Astrocyte (in vitro differentiated cells and primary cell): ENCODE measurements around the gene MTARC1. TPM values are rescaled to one million over a fixed set of nuclear protein-coding genes. Genes with fewer than 3 reads are reported as not detected.

Experiments used
- DNase-seq: peaks from one replicate; pipeline ENCODE4 v3.0.0-alpha.2; 2010; ENCODE audit warnings: low read depth
- FAIRE-seq: peaks from 2 replicates; lab custom pipeline; 2011; peaks lifted over from hg19 to GRCh38; lab: Jason Lieb, UNC
- H2AFZ ChIP-seq: 2 replicates; pipeline ENCODE4 v1.6.0; 2012; ENCODE audit warnings: low read depth, low read length, inconsistent platforms
- H3K27ac ChIP-seq: 2 replicates; pipeline ENCODE4 v1.5.1; 2011; ENCODE audit warnings: low read depth, low read length, inconsistent platforms
- H3K27me3 ChIP-seq: 2 replicates; pipeline ENCODE4 v1.6.0; 2011; ENCODE audit warnings: low read length, inconsistent platforms; ENCODE audit not compliant: insufficient read depth
- H3K36me3 ChIP-seq: 2 replicates; pipeline ENCODE4 v1.5.1; 2011; ENCODE audit warnings: low read length, inconsistent platforms; ENCODE audit not compliant: insufficient read depth
- H3K4me1 ChIP-seq: 2 replicates; pipeline ENCODE4 v1.5.1; 2011; ENCODE audit warnings: low read length, inconsistent platforms; ENCODE audit not compliant: insufficient read depth
- H3K4me2 ChIP-seq: 2 replicates; pipeline ENCODE4 v1.6.0; 2012; ENCODE audit warnings: low read length, inconsistent platforms
- H3K4me3 ChIP-seq: 2 replicates; pipeline ENCODE4 v1.5.1; 2011; ENCODE audit warnings: low read depth, mild to moderate bottlenecking, low read length, inconsistent platforms; ENCODE audit not compliant: insufficient read depth
- H3K79me2 ChIP-seq: 2 replicates; pipeline ENCODE4 v1.6.0; 2012; ENCODE audit warnings: mild to moderate bottlenecking, low read length, inconsistent platforms; ENCODE audit not compliant: insufficient read depth
- H3K9ac ChIP-seq: 2 replicates; pipeline ENCODE4 v1.6.0; 2012; ENCODE audit warnings: mild to moderate bottlenecking, low read length, inconsistent platforms
- H3K9me3 ChIP-seq: 2 replicates; pipeline ENCODE4 v1.5.1; 2012; ENCODE audit warnings: low read depth, mild to moderate bottlenecking, low read length, inconsistent platforms; ENCODE audit not compliant: insufficient read depth
- H4K20me1 ChIP-seq: 2 replicates; pipeline ENCODE4 v1.6.0; 2012; ENCODE audit warnings: low read length, inconsistent platforms; ENCODE audit not compliant: insufficient read depth
- H3K27ac Mint-ChIP-seq: one replicate; pipeline ENCODE4 v1.8.0; 2021; ENCODE audit warnings: mild to moderate bottlenecking, mixed read lengths; ENCODE audit not compliant: unreplicated experiment
- H3K27me3 Mint-ChIP-seq: one replicate; pipeline ENCODE4 v1.8.0; 2021; ENCODE audit warnings: low read depth, mixed read lengths; ENCODE audit not compliant: unreplicated experiment
- H3K36me3 Mint-ChIP-seq: one replicate; pipeline ENCODE4 v1.8.0; 2021; ENCODE audit warnings: low read depth, mixed read lengths; ENCODE audit not compliant: unreplicated experiment
- H3K4me1 Mint-ChIP-seq: one replicate; pipeline ENCODE4 v1.8.0; 2021; ENCODE audit warnings: low read depth, mixed read lengths; ENCODE audit not compliant: unreplicated experiment
- H3K4me3 Mint-ChIP-seq: one replicate; pipeline ENCODE4 v1.8.0; 2021; ENCODE audit warnings: mild to moderate bottlenecking, moderate library complexity, mixed read lengths; ENCODE audit not compliant: unreplicated experiment
- H3K9me3 Mint-ChIP-seq: one replicate; pipeline ENCODE4 v1.8.0; 2021; ENCODE audit warnings: mild to moderate bottlenecking, mixed read lengths; ENCODE audit not compliant: unreplicated experiment
- CTCF ChIP-seq: IDR thresholded peaks from 2 replicates; pipeline ENCODE4 v1.5.1; 2011; ENCODE audit warnings: low read depth, mild to moderate bottlenecking, inconsistent platforms, low read length, moderate library complexity; ENCODE audit not compliant: insufficient read depth
- EZH2 ChIP-seq: IDR thresholded peaks from 2 replicates; pipeline ENCODE4 v1.6.1; 2012; ENCODE audit warnings: mild to moderate bottlenecking, low read length, inconsistent platforms; ENCODE audit not compliant: insufficient read depth
- total RNA-seq: library from RNA; stranded (reverse); gene quantifications from 2 replicates; pipeline ENCODE4 v1.2.1, GENCODE V29; 2021

MTARC1 gene
- total RNA-seq, 1 donor from 2014 or later, result 8.5 TPM

GRCh38 chr1:220812308-220812707 is 25.6 kb downstream of the MTARC1 start:
- no peaks in the 10 kb centered on the region for H3K36me3 ChIP-seq
- Mint-ChIP-seq H3K27ac (no peak overlapping the region), H3K9me3 (peaks cover 6% of the 10 kb centered on the region), H3K27me3 (no peaks in the 10 kb centered on the region), H3K4me1 (no peaks in the 10 kb centered on the region), H3K36me3 (no peaks in the 10 kb centered on the region), H3K4me3 (no peak overlapping the region)
- no peaks in the 10 kb centered on the region for H4K20me1 ChIP-seq
- H2AFZ ChIP-seq, result no peak overlapping the region
- no peaks in the 10 kb centered on the region for H3K79me2 ChIP-seq
- H3K4me1 ChIP-seq, result peaks cover 2% of the 10 kb centered on the region
- FAIRE-seq (no peak), DNase-seq (no peak)
- H3K27ac ChIP-seq, result no peak overlapping the region
- no peaks in the 10 kb centered on the region for H3K27me3 ChIP-seq
- H3K4me2 ChIP-seq, result no peak overlapping the region
- no peaks in the 10 kb centered on the region for H3K9me3 ChIP-seq
- H3K9ac ChIP-seq, result no peak overlapping the region
- H3K4me3 ChIP-seq, result no peak overlapping the region
- no peak for TF ChIP-seq EZH2
- no peak for TF ChIP-seq CTCF

- DNase-seq (no peak), FAIRE-seq (no peak)
- Mint-ChIP-seq H3K27me3 (no peaks in the 10 kb centered on the region), H3K9me3 (peaks cover 6% of the 10 kb centered on the region), H3K27ac (no peak overlapping the region), H3K4me3 (no peak overlapping the region), H3K36me3 (no peaks in the 10 kb centered on the region), H3K4me1 (no peaks in the 10 kb centered on the region)
- Histone ChIP-seq H4K20me1 (no peaks in the 10 kb centered on the region), H3K4me1 (peaks cover 2% of the 10 kb centered on the region), H3K79me2 (no peaks in the 10 kb centered on the region), H3K27me3 (no peaks in the 10 kb centered on the region), H3K9me3 (no peaks in the 10 kb centered on the region), H3K4me3 (no peak overlapping the region), H2AFZ (no peak overlapping the region), H3K27ac (no peak overlapping the region), H3K4me2 (no peak overlapping the region), H3K36me3 (no peaks in the 10 kb centered on the region), H3K9ac (no peak overlapping the region)
- TF ChIP-seq CTCF, result no peak
- TF ChIP-seq EZH2, result no peak
These were observed 26.3 kb downstream of the MTARC1 start for GRCh38 chr1:220813013-220813412.

GRCh38 chr1:220815409-220815808 is 28.7 kb downstream of the MTARC1 start:
- TF ChIP-seq EZH2 (no peak), CTCF (no peak)
- DNase-seq (no peak), FAIRE-seq (no peak)
- H3K36me3 ChIP-seq, result no peaks in the 10 kb centered on the region
- H3K4me1 Mint-ChIP-seq, result peaks cover 8% of the 10 kb centered on the region
- no peak overlapping the region for H3K9ac ChIP-seq
- no peaks in the 10 kb centered on the region for H3K27me3 Mint-ChIP-seq
- H3K4me3 ChIP-seq, result no peak overlapping the region
- no peaks in the 10 kb centered on the region for H3K4me1 ChIP-seq
- H3K4me3 Mint-ChIP-seq, result no peak overlapping the region
- H3K27ac ChIP-seq, result no peak overlapping the region
- H3K36me3 Mint-ChIP-seq, result no peaks in the 10 kb centered on the region
- H3K27ac Mint-ChIP-seq, result no peak overlapping the region
- H2AFZ ChIP-seq, result no peak overlapping the region
- H3K79me2 ChIP-seq, result no peaks in the 10 kb centered on the region
- peaks cover 6% of the 10 kb centered on the region for H3K9me3 Mint-ChIP-seq
- H3K27me3 ChIP-seq, result no peaks in the 10 kb centered on the region
- H3K9me3 ChIP-seq, result no peaks in the 10 kb centered on the region
- no peaks in the 10 kb centered on the region for H4K20me1 ChIP-seq
- H3K4me2 ChIP-seq, result no peak overlapping the region
